Gastrocnemius medialis (tissue), 4 donors: ENCODE data around the gene TBC1D25. TPM values are rescaled to one million over a fixed set of nuclear protein-coding genes. Genes with fewer than 3 reads are reported as not detected.

Experiments
- ATAC-seq, 2 donors: fragments of 150-250 bp; one replicate each; pipeline ENCODE4 v1.9.1; 2016
- DNase-seq, 2 donors: peaks; one replicate each; pipeline ENCODE4 v3.0.0-alpha.2; 2019
- H3K27ac ChIP-seq, 4 donors: fragments of 200-600 bp; sonication (generic); 1 replicate in 1 of 4; 2 replicates in 3 of 4; pipeline ENCODE4 v1.5.1; 2016 to 2018; ENCODE audit warnings: mild to moderate bottlenecking in 2 of 4, moderate library complexity in 1 of 4
- H3K27me3 ChIP-seq, 3 donors: fragments of 200-600 bp; sonication (generic) in 2 of 3; 1 replicate in 1 of 3; 2 replicates in 2 of 3; pipeline versions ENCODE4 v1.5.1 to v1.6.0; 2016 to 2019; ENCODE audit warnings: mild to moderate bottlenecking in 1 of 3, moderate library complexity in 1 of 3
- H3K36me3 ChIP-seq, 2 donors: fragments of 200-600 bp; sonication (generic) in 1 of 2; one replicate each; pipeline ENCODE4 v1.5.1; 2017 to 2018
- H3K4me1 ChIP-seq, 2 donors: fragments of 200-600 bp; sonication (generic) in 1 of 2; one replicate each; pipeline ENCODE4 v1.5.1; 2016 to 2017; ENCODE audit warnings: mild to moderate bottlenecking in 2 of 2
- H3K4me3 ChIP-seq, 4 donors: fragments of 200-600 bp; sonication (generic) in 3 of 4; 1 replicate in 1 of 4; 2 replicates in 3 of 4; pipeline ENCODE4 v1.5.1; 2016 to 2019; ENCODE audit warnings: mild to moderate bottlenecking in 2 of 4
- H3K9me3 ChIP-seq, 3 donors: fragments of 200-600 bp; sonication (generic) in 2 of 3; 1 replicate in 1 of 3; 2 replicates in 2 of 3; pipeline ENCODE4 v1.5.1; 2016 to 2019
- CTCF ChIP-seq, 5 experiments: fragments of 450-650 bp in 3 of 5; fragments of 200-600 bp in 2 of 5; sonication (generic) in 2 of 5; IDR thresholded peaks in 4 of 5; conservative IDR thresholded peaks in 1 of 5; 1 replicate in 4 of 5; 2 replicates in 1 of 5; pipeline ENCODE4 v1.5.1; 2016 to 2019; ENCODE audit warnings: antibody characterized with exemption in 5 of 5, mild to moderate bottlenecking in 3 of 5, moderate library complexity in 3 of 5
- POLR2A ChIP-seq, 2 donors: fragments of 450-650 bp; IDR thresholded peaks; one replicate each; pipeline ENCODE4 v1.6.1; 2017; ENCODE audit warnings: antibody characterized with exemption in 2 of 2, mild to moderate bottlenecking in 2 of 2, moderate library complexity in 2 of 2
- in situ Hi-C, 4 donors: fragments of 200-750 bp; cut with MboI; loops; one replicate each; pipeline versions ENCODE4 v1.15.0 to v1.8.0; 2017; ENCODE audit warnings: low sequenced_read_pairs in 4 of 4
- intact Hi-C: fragments of 100-400 bp; cut with DNase I; formaldehyde crosslinking; loops from one replicate; pipeline ENCODE4 v1.15.1; 2023; ENCODE audit warnings: low total_unique reads
- total RNA-seq, 4 donors: library from RNA; depleted of rRNA; stranded (reverse); fragments of >200 nt; gene quantifications; one replicate each; pipeline versions ENCODE4 v1.1.0 to v1.2.3, GENCODE V29; 2016

The TBC1D25 gene
- total RNA-seq, 4 donors from 2014 or later, result 10.3 to 14.8 (median 11.9) TPM

DNA sequence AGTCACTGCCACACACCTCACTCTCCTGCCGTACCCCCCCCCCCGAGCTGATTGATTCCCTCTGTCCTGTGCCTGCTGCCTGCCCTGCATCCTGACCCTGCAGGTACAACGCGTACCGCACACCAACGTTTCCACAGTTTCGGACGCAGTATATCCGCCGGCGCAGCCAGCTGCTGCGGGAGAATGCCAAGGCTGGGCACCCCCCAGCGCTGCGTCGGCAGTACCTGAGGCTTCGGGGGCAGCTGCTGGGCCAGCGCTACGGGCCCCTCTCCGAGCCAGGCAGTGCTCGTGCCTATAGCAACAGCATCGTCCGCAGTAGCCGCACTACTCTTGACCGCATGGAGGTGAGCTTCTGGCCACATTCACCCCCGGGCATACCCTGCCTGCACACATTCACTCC, 59.1 kb downstream of the TBC1D25 start:
- Histone ChIP-seq H3K27me3 (no peaks in the 10 kb centered on the region), H3K4me3 (peak overlapping the region; percentile 75 to 85 (median 84)), H3K27ac (peak overlapping the region; percentile 89 to 99 (median 96)), H3K9me3 (no peaks in the 10 kb centered on the region), H3K36me3 (peaks cover 0 to 44% of the 10 kb centered on the region in 2 donors), H3K4me1 (peaks cover 3 to 4% of the 10 kb centered on the region in 2 donors)
- ATAC-seq, result no peak
- intact Hi-C loops (loop anchor here (5.0 to 10.0 kb wide), 4 partner anchors 76 to 669 kb away; partner anchors contain the start of genes HDAC6, PPP1R3F, PQBP1 and TIMM17B), in situ Hi-C loops (no loop called here)
- no peak for TF ChIP-seq CTCF (IDR thresholded peaks at IDR 0.05 in 4 of 5, conservative IDR thresholded peaks at IDR 0.05 in 1 of 5)
- no peak for TF ChIP-seq POLR2A (IDR thresholded peaks at IDR 0.05)
- no peak for DNase-seq

GRCh38 chrX:48599341-48599740, 59.8 kb downstream of the TBC1D25 start:
- Histone ChIP-seq H3K27ac (no peak overlapping the region), H3K4me1 (peaks cover 3 to 4% of the 10 kb centered on the region in 2 donors), H3K27me3 (no peaks in the 10 kb centered on the region), H3K36me3 (peaks cover 0 to 51% of the 10 kb centered on the region in 2 donors), H3K4me3 (no peak overlapping the region), H3K9me3 (no peaks in the 10 kb centered on the region)
- intact Hi-C loops, result loop anchor here (5.0 to 10.0 kb wide), 4 partner anchors 75 to 668 kb away; partner anchors contain the start of genes HDAC6, PPP1R3F, PQBP1 and TIMM17B
- TF ChIP-seq CTCF (IDR thresholded peaks at IDR 0.05 in 4 of 5, conservative IDR thresholded peaks at IDR 0.05 in 1 of 5) (no peak), POLR2A (IDR thresholded peaks at IDR 0.05) (no peak)
- DNase-seq, result no peak
- in situ Hi-C loops, result no loop called here
- no peak for ATAC-seq

DNA sequence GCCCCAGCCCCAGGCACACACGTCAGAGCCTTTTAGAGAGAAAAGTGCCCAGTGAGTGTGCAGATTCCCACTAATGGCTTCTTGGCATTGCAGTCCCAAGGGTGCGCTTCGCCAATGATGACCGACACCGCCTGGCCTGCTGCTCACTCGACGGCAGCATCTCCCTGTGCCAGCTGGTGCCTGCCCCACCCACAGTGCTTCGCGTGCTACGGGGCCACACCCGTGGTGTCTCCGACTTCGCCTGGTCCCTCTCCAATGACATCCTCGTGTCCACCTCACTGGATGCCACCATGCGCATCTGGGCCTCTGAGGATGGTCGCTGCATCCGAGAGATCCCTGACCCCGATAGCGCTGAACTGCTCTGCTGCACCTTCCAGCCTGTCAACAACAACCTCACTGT, 60.7 kb downstream of the TBC1D25 start:
- intact Hi-C loops, result no loop called here
- ATAC-seq (no peak), DNase-seq (no peak)
- H3K4me1 ChIP-seq, result peaks cover 3 to 4% of the 10 kb centered on the region in 2 donors
- H3K27ac ChIP-seq, result no peak overlapping the region
- peaks cover 0 to 60% of the 10 kb centered on the region in 2 donors for H3K36me3 ChIP-seq
- no peaks in the 10 kb centered on the region for H3K9me3 ChIP-seq
- H3K27me3 ChIP-seq, result no peaks in the 10 kb centered on the region
- no peak overlapping the region for H3K4me3 ChIP-seq
- in situ Hi-C loops, result no loop called here
- TF ChIP-seq POLR2A (IDR thresholded peaks at IDR 0.05), result no peak
- no peak for TF ChIP-seq CTCF (IDR thresholded peaks at IDR 0.05 in 4 of 5, conservative IDR thresholded peaks at IDR 0.05 in 1 of 5)

GRCh38 chrX:48601741-48602394, 62.4 kb downstream of the TBC1D25 start:
- no peak for ATAC-seq
- intact Hi-C loops, result no loop called here

More at GRCh38 chrX:48601741-48602394, 62.4 kb downstream of the TBC1D25 start:
- Histone ChIP-seq H3K9me3 (no peaks in the 10 kb centered on the region), H3K27ac (no peak overlapping the region), H3K4me3 (no peak overlapping the region), H3K36me3 (peaks cover 0 to 60% of the 10 kb centered on the region in 2 donors), H3K4me1 (peaks cover 2 to 3% of the 10 kb centered on the region in 2 donors), H3K27me3 (no peaks in the 10 kb centered on the region)
- no peak for DNase-seq
- in situ Hi-C loops, result no loop called here
- TF ChIP-seq POLR2A (IDR thresholded peaks at IDR 0.05) (no peak), CTCF (IDR thresholded peaks at IDR 0.05 in 4 of 5, conservative IDR thresholded peaks at IDR 0.05 in 1 of 5) (no peak)
